HepG2 (cell line): ENCODE measurements around the gene MXRA7. TPM values are rescaled to one million over a fixed set of nuclear protein-coding genes. Genes with fewer than 3 reads are reported as not detected.

ENCODE experiments used
- CHD2 ChIP-seq: IDR thresholded peaks from 2 replicates; pipeline ENCODE4 v1.6.1; 2011; ENCODE audit warnings: low read depth, low read length, improper control_type of control experiment
- DDIT3 ChIP-seq: sonication (generic); formaldehyde crosslinking; IDR thresholded peaks from 2 replicates; pipeline ENCODE4 v1.4.0; 2020; ENCODE audit warnings: mild to moderate bottlenecking, missing genetic modification reagents
- ELF4 ChIP-seq: sonication (generic); formaldehyde crosslinking; IDR thresholded peaks from 2 replicates; pipeline ENCODE4 v1.5.0; 2020; ENCODE audit warnings: missing genetic modification reagents, mild to moderate bottlenecking, moderate library complexity, borderline replicate concordance
- EP300 ChIP-seq, 3 experiments: sonication (generic) in 1 of 3; formaldehyde crosslinking in 1 of 3; IDR thresholded peaks; 2 replicates each; pipeline versions ENCODE4 v1.5.1 to v1.6.1; 2011 to 2020; ENCODE audit warnings: low read depth in 2 of 3, low read length in 2 of 3, borderline replicate concordance in 1 of 3, improper control_type of control experiment in 1 of 3, mild to moderate bottlenecking in 1 of 3, missing genetic modification reagents in 1 of 3, moderate library complexity in 1 of 3
- FOXM1 ChIP-seq: sonication (generic); formaldehyde crosslinking; IDR thresholded peaks from 2 replicates; pipeline ENCODE4 v1.5.0; 2020; ENCODE audit warnings: missing genetic modification reagents
- FOXO4 ChIP-seq: sonication (generic); formaldehyde crosslinking; conservative IDR thresholded peaks from 2 replicates; pipeline ENCODE4 v1.8.1; 2023; ENCODE audit warnings: missing genetic modification reagents
- GTF2F1 ChIP-seq: fragments of 150-350 bp; IDR thresholded peaks from 2 replicates; pipeline ENCODE4 v1.6.1; 2014; ENCODE audit warnings: low read length
- HOXA5 ChIP-seq: sonication (generic); formaldehyde crosslinking; IDR thresholded peaks from 2 replicates; pipeline ENCODE4 v1.4.0; 2020; ENCODE audit warnings: missing genetic modification reagents
- JDP2 ChIP-seq: sonication (generic); formaldehyde crosslinking; IDR thresholded peaks from 2 replicates; pipeline ENCODE4 v1.8.1; 2022; ENCODE audit warnings: missing genetic modification reagents, borderline replicate concordance
- KLF12 ChIP-seq: sonication (generic); formaldehyde crosslinking; IDR thresholded peaks from 2 replicates; pipeline ENCODE4 v1.4.0; 2020; ENCODE audit warnings: missing genetic modification reagents, borderline replicate concordance
- PCBP1 ChIP-seq: fragments of 200-400 bp; formaldehyde crosslinking; IDR thresholded peaks from 2 replicates; pipeline ENCODE4 v1.6.1; 2017; ENCODE audit warnings: mild to moderate bottlenecking, low read depth, low read length, borderline replicate concordance
- RORA ChIP-seq: sonication (generic); formaldehyde crosslinking; IDR thresholded peaks from 2 replicates; pipeline ENCODE4 v1.5.0; 2020; ENCODE audit warnings: mild to moderate bottlenecking, missing genetic modification reagents, moderate library complexity
- SKI ChIP-seq: fragments of 450-650 bp; IDR thresholded peaks from one replicate; pipeline ENCODE4 v1.6.1; 2018; ENCODE audit warnings: mild to moderate bottlenecking; ENCODE audit not compliant: partially characterized antibody
- SPEN ChIP-seq: sonication (generic); formaldehyde crosslinking; IDR thresholded peaks from 2 replicates; pipeline ENCODE4 v1.5.1; 2020; ENCODE audit warnings: low read depth, mild to moderate bottlenecking, missing genetic modification reagents
- TSC22D2 ChIP-seq: sonication (generic); formaldehyde crosslinking; IDR thresholded peaks from 2 replicates; pipeline ENCODE4 v1.5.1; 2020; ENCODE audit warnings: missing genetic modification reagents, mild to moderate bottlenecking, borderline replicate concordance
- ZBTB2 ChIP-seq: sonication (generic); formaldehyde crosslinking; IDR thresholded peaks from 2 replicates; pipeline ENCODE4 v1.8.0; 2022; ENCODE audit warnings: low read depth, missing genetic modification reagents
- ZNF562 ChIP-seq: sonication (generic); formaldehyde crosslinking; IDR thresholded peaks from 2 replicates; pipeline ENCODE4 v1.8.0; 2022; ENCODE audit warnings: missing genetic modification reagents, borderline replicate concordance
- ZNF747 ChIP-seq: sonication (generic); formaldehyde crosslinking; IDR thresholded peaks from 2 replicates; pipeline ENCODE4 v1.8.1; 2023; ENCODE audit warnings: missing genetic modification reagents, mild to moderate bottlenecking, borderline replicate concordance
- ZNF749 ChIP-seq: sonication (generic); formaldehyde crosslinking; IDR thresholded peaks from 2 replicates; pipeline ENCODE4 v1.8.0; 2022; ENCODE audit warnings: mild to moderate bottlenecking, missing genetic modification reagents, moderate library complexity, borderline replicate concordance
- ZSCAN12 ChIP-seq: sonication (generic); formaldehyde crosslinking; IDR thresholded peaks from 2 replicates; pipeline ENCODE4 v1.9.0; 2021; ENCODE audit warnings: mild to moderate bottlenecking, missing genetic modification reagents
- polyA plus RNA-seq, 8 experiments: library from polyadenylated mRNA; depleted of rRNA in 3 of 8; stranded (reverse) in 7 of 8; unstranded in 1 of 8; fragments of >200 nt; fragmentation: Illumina TruSeq in 4 of 8; extraction: Trizol in 4 of 8; gene quantifications; 2 replicates each; pipeline versions ENCODE4 v1.2.1 to v1.2.3, GENCODE V29; 2011 to 2016; ENCODE audit warnings: low read depth in 4 of 8, missing spikeins in 1 of 8, mixed read lengths in 1 of 8; ENCODE audit not compliant: insufficient read depth in 1 of 8
- total RNA-seq, 5 experiments: library from RNA; depleted of rRNA; stranded (reverse); fragments of >200 nt; fragmentation: Illumina TruSeq; extraction: Trizol; gene quantifications; 2 replicates each; pipeline ENCODE4 v1.2.3, GENCODE V29; 2016; ENCODE audit warnings: low read depth in 1 of 5
- TF ChIP-seq, protein P1 (sequence below): sonication (generic); formaldehyde crosslinking; IDR thresholded peaks from 2 replicates; pipeline ENCODE4 v1.5.1; 2020; ENCODE audit warnings: mild to moderate bottlenecking, missing genetic modification reagents, moderate library complexity
- TF ChIP-seq, protein P2 (sequence below): sonication (generic); formaldehyde crosslinking; IDR thresholded peaks from 2 replicates; pipeline ENCODE4 v1.4.0; 2020; ENCODE audit warnings: missing genetic modification reagents

MXRA7 gene
- total and polyA plus RNA-seq, 2 of the 13 experiments (the other 11 are each of a cell fraction or from before 2014, with no cell fraction given) = 44.8 to 112 TPM

DNA sequence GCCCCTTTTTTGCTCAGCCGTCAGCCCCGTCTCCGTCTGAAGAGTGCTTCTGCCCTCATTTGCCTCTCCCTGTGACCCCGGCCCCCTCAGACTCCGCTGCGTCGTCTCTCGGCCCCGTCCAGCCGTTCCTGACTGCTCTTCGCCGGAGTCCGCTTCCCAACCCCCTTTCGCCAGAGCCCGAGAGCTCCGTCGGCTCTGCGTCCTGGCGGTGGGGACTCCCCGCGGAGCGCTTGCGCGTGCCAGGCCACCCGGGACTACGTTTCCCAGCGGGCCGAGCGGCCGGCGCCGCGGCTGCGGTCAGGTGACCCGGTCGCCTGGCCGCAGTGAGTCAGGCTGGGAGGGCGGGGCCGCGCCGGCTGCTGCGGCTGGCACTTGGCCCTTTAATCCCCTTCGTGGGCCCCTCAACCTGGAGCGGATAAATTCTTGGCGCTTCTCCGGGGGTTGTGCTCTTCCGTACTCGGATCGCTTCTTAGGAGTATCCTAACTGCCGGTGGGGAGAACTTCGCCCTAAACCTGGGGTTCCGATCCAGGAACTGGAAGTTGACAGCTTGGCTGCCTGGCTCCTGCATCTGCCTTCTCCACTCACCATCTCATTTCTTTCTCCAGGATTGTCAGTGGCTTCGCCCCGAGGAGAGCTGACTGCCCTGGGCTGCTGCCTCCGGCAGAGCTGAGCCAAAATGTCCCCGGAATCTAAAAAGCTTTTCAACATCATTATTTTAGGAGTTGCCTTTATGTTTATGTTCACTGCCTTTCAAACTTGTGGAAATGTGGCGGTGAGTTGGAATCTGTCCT, 27.1 kb upstream of the MXRA7 start, which contains the start of gene MFSD11 (continued):
- TF ChIP-seq, protein P1, sequence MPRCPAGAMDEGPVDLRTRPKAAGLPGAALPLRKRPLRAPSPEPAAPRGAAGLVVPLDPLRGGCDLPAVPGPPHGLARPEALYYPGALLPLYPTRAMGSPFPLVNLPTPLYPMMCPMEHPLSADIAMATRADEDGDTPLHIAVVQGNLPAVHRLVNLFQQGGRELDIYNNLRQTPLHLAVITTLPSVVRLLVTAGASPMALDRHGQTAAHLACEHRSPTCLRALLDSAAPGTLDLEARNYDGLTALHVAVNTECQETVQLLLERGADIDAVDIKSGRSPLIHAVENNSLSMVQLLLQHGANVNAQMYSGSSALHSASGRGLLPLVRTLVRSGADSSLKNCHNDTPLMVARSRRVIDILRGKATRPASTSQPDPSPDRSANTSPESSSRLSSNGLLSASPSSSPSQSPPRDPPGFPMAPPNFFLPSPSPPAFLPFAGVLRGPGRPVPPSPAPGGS (CRISPR knock-in tag) = peak; percentile 73
- no peak for TF ChIP-seq DDIT3
- TF ChIP-seq ZBTB2 (CRISPR knock-in tag) = peak; percentile 72
- TF ChIP-seq RORA = no peak
- 0 out of 2 replicates have a peak, but pooled peaks have one; percentile 35 for TF ChIP-seq FOXM1 (CRISPR knock-in tag)
- TF ChIP-seq ZSCAN12 (CRISPR knock-in tag) = no peak
- TF ChIP-seq JDP2 = no peak
- 0 out of 2 replicates have a peak, but pooled peaks have one; percentile 24 for TF ChIP-seq ZNF749 (CRISPR knock-in tag)
- no peak; the same call in 1 of the 2 replicates for TF ChIP-seq ZNF747 (CRISPR knock-in tag)
- TF ChIP-seq PCBP1 = 0 out of 2 replicates have a peak, but pooled peaks have one; percentile 72
- TF ChIP-seq GTF2F1 = 0 out of 2 replicates have a peak, but pooled peaks have one; percentile 24
- TF ChIP-seq CHD2 = peak; percentile 42; the same call in 1 of the 2 replicates
- no peak for TF ChIP-seq FOXO4 (CRISPR knock-in tag)
- peak in 1 of 2 experiments; percentile 46; a peak in 2 of 4 replicates for TF ChIP-seq EP300 (IDR thresholded peaks at IDR 0.05; ENCODE audit: low read depth in 2 of 2, low read length in 2 of 2)
- TF ChIP-seq EP300 (CRISPR knock-in tag; IDR thresholded peaks at IDR 0.05; ENCODE audit: borderline replicate concordance) = peak; percentile 49
- no peak for TF ChIP-seq ZNF562
- TF ChIP-seq KLF12 (CRISPR knock-in tag) = no peak; the same call in none of the 2 replicates
- TF ChIP-seq TSC22D2 (CRISPR knock-in tag) = no peak
- TF ChIP-seq HOXA5 (CRISPR knock-in tag) = no peak
- TF ChIP-seq ELF4 = peak; percentile 8; the same call in 1 of the 2 replicates
- peak; percentile 87 for TF ChIP-seq SKI
- TF ChIP-seq SPEN (CRISPR knock-in tag) = peak; percentile 46
- TF ChIP-seq, protein P2, sequence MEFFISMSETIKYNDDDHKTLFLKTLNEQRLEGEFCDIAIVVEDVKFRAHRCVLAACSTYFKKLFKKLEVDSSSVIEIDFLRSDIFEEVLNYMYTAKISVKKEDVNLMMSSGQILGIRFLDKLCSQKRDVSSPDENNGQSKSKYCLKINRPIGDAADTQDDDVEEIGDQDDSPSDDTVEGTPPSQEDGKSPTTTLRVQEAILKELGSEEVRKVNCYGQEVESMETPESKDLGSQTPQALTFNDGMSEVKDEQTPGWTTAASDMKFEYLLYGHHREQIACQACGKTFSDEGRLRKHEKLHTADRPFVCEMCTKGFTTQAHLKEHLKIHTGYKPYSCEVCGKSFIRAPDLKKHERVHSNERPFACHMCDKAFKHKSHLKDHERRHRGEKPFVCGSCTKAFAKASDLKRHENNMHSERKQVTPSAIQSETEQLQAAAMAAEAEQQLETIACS (CRISPR knock-in tag) = peak; percentile 67
